Measurements from ENCODE around the gene FAM171A1.

The FAM171A1 gene

DNA sequence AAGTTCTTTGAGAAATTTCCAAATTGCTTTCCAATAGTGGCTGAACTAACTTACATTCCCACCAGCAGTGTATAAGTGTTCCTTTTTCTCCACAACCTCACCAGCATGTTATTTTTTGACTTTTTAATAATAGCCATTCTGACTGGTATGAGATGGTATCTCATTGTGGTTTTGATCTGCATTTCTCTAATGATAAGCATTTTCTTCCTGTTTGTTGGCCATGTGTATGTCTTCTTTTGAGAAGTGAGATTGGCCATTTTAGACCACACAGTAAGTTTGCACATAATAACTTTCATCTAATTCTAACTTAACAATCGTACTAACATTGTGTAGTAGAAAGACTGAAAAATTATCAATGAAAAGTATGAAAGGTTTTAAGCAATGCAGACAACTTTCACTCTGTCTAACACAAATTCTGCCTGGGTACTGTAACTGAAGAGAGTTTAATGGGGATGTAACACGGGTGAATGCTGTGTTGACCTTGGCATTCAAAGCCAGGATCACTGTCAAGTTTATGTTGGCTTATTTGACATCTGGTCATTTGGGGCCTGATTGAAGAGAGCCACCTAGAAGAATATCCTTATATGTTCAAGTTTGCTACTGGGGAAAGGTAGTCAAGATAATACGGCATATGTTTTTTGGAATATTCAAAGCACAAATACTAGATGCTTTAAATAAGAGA is 50.4 kb downstream of the FAM171A1 start:
- Histone ChIP-seq H3K4me3 (ENCODE audit: low read depth, low read length) (no peak overlapping the region), H3K27me3 (ENCODE audit: insufficient read depth, low read length) (no peaks in the 10 kb centered on the region), H3K79me2 (ENCODE audit: control insufficient read depth, insufficient read depth, low read length, unreplicated experiment) (peaks cover 3% of the 10 kb centered on the region), H3K27ac (ENCODE audit: low read depth, low read length) (no peak overlapping the region), H2AFZ (ENCODE audit: low read length, unreplicated experiment) (peak overlapping the region; percentile 35), H3K4me1 (ENCODE audit: control insufficient read depth, insufficient read depth, low read length, unreplicated experiment) (peaks cover 29% of the 10 kb centered on the region), H3K36me3 (ENCODE audit: insufficient read depth, low read length) (no peaks in the 10 kb centered on the region)

DNA sequence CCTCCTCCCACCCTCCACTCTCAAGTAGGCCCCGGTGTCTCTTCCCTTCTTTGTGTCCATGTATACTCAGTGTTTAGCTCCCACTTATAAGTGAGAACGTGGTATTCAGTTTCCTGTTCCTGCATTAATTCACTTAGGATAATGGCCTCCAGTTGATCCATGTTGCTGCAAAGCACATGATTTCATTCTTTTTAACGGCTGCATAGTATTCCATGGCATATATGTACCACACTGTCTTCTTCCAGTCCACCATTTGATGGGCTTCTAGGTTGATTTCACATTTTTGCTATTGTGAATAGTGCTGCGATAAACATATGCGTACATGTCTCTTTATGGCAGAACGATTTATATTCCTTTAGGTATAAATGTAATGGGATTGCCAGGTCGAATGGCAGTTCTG is 51.0 kb downstream of the FAM171A1 start:
- Histone ChIP-seq H3K4me1 (ENCODE audit: control insufficient read depth, insufficient read depth, low read length, unreplicated experiment) (peaks cover 23% of the 10 kb centered on the region), H3K27me3 (ENCODE audit: insufficient read depth, low read length) (no peaks in the 10 kb centered on the region), H2AFZ (ENCODE audit: low read length, unreplicated experiment) (no peak overlapping the region), H3K4me3 (ENCODE audit: low read depth, low read length) (no peak overlapping the region), H3K27ac (ENCODE audit: low read depth, low read length) (no peak overlapping the region), H3K36me3 (ENCODE audit: insufficient read depth, low read length) (no peaks in the 10 kb centered on the region), H3K79me2 (ENCODE audit: control insufficient read depth, insufficient read depth, low read length, unreplicated experiment) (peaks cover 3% of the 10 kb centered on the region)

DNA sequence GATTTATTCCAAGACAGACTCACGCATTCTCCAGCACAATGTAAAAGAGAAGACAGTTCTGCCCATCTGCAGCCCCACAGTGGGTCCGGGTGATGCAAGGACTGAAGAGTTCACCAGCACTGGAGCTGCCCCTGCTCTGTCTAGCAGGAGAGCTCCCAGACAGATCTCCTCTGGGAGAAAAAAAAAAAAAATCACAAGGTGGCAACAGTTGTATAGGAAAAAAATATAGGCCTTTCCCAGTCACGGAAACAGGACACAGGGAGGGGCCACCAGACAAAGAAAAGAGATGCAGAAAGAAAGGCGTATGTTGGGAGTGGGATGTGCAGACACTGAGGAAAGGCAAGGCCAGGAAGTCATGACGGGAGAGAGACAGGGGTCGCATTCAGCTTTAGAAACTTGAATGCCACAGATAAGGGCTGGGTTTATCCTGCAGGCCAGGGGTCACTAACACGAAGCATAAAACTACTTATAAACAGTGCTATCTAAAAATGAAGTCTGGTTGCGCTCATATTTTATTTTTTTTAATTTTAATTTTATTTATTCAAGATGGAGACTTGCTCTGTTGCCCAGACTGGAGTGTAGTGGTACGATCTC is 54.1 kb downstream of the FAM171A1 start:
- Histone ChIP-seq H3K36me3 (ENCODE audit: insufficient read depth, low read length) (no peaks in the 10 kb centered on the region), H3K4me3 (ENCODE audit: low read depth, low read length) (no peak overlapping the region), H2AFZ (ENCODE audit: low read length, unreplicated experiment) (no peak overlapping the region), H3K79me2 (ENCODE audit: control insufficient read depth, insufficient read depth, low read length, unreplicated experiment) (no peaks in the 10 kb centered on the region), H3K27me3 (ENCODE audit: insufficient read depth, low read length) (no peaks in the 10 kb centered on the region), H3K4me1 (ENCODE audit: control insufficient read depth, insufficient read depth, low read length, unreplicated experiment) (peaks cover 15% of the 10 kb centered on the region), H3K27ac (ENCODE audit: low read depth, low read length) (no peak overlapping the region)

DNA sequence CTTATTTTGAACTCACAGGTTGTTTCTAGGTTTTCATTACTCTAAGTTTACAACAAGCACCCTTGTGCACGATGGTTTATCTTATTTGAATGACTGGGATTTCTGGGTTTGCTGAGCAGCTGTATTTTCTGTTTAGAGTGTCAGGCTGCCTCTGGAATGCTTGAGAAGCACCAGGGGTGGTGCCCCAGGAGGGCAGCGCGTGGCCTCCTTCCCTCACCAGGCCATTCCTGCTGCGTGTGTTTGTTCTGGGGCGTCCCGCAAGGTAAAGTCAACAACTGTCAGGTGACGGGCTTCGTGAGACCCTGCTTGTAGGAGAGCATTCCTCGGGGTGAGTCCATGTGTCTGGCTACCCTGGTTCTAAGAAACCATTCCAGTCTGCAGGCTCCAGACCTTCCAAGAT is 54.9 kb downstream of the FAM171A1 start:
- Histone ChIP-seq H3K4me1 (ENCODE audit: control insufficient read depth, insufficient read depth, low read length, unreplicated experiment) (peaks cover 6% of the 10 kb centered on the region), H3K79me2 (ENCODE audit: control insufficient read depth, insufficient read depth, low read length, unreplicated experiment) (no peaks in the 10 kb centered on the region), H3K4me3 (ENCODE audit: low read depth, low read length) (no peak overlapping the region), H2AFZ (ENCODE audit: low read length, unreplicated experiment) (no peak overlapping the region), H3K27me3 (ENCODE audit: insufficient read depth, low read length) (no peaks in the 10 kb centered on the region), H3K27ac (ENCODE audit: low read depth, low read length) (no peak overlapping the region), H3K36me3 (ENCODE audit: insufficient read depth, low read length) (no peaks in the 10 kb centered on the region)

DNA sequence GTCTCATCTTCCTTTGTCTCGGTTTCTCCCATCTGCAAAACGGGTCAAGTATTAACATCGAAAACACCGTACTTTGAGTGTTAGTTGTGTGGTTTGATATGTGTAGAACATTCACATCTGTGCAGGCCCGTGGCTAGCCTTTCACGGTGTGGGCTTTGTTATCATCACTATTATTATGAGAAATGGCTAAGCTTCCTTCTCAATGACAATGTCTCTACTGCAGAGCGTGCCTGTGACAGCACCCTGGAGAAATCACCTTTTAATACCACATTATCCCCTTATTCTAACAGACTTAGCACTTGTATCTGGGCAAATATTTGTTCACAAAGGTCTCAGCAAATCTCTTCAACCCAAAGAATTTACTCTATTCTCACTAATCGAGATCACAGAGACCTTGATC is 55.8 kb downstream of the FAM171A1 start:
- no peaks in the 10 kb centered on the region for H3K27me3 ChIP-seq (ENCODE audit: insufficient read depth, low read length)
- no peak overlapping the region for H3K27ac ChIP-seq (ENCODE audit: low read depth, low read length)
- H3K79me2 ChIP-seq (ENCODE audit: control insufficient read depth, insufficient read depth, low read length, unreplicated experiment) = no peaks in the 10 kb centered on the region

DNA sequence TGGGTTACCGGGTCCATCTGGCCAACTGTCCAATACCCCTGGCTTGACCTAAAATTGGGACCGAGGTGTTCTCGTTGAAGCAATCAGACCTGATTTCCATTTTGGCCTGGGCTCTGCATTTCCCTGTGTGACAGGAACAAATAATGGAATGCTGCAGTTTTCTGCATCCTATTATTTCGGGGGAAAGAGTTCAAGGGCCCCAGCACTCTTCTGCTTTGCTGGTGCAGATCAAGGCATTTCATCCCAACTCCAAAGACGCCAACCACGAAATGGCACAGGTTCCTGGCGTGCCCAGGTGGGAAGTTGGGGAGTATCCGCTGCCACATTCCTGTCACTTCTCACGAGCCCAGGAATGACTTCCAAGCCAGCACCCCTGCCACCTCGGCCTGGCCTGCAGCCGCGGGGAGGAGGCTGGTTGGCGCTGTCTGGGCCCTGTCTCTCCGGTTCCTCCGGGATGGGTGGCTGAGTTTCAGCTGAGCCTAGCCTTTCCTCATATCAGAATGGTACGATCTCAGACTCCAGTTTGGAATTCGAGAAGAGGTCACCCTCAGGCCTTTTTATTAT is 56.5 kb downstream of the FAM171A1 start:
- H3K27ac ChIP-seq (ENCODE audit: low read depth, low read length) = no peak overlapping the region
- no peak overlapping the region for H2AFZ ChIP-seq (ENCODE audit: low read length, unreplicated experiment)

More for the DNA sequence above, 55.8 kb downstream of the FAM171A1 start:
- Histone ChIP-seq H3K36me3 (ENCODE audit: insufficient read depth, low read length) (no peaks in the 10 kb centered on the region), H3K4me1 (ENCODE audit: control insufficient read depth, insufficient read depth, low read length, unreplicated experiment) (no peaks in the 10 kb centered on the region), H3K4me3 (ENCODE audit: low read depth, low read length) (no peak overlapping the region), H2AFZ (ENCODE audit: low read length, unreplicated experiment) (no peak overlapping the region)

DNA sequence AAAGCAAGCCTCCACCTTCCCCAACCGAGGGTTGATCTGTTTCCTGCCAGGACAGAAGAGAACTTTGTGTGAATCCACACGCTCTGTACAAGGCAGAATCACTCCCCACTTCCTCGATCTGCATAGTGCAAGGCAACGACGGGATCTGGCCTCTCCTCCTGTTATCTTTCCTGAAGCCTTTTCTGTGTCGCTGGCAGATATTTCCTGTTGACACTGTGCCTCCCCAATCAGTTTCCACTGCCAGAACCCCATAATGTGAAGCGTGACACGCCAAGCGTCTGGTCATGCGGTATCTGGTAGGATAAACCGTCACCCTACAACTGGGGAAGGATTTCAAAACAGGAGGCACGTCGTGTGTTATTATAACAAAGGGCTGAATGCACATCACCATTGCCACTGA is 57.2 kb downstream of the FAM171A1 start:
- H3K27ac ChIP-seq (ENCODE audit: low read depth, low read length) = no peak overlapping the region

More for the DNA sequence above, 56.5 kb downstream of the FAM171A1 start:
- Histone ChIP-seq H3K4me1 (ENCODE audit: control insufficient read depth, insufficient read depth, low read length, unreplicated experiment) (no peaks in the 10 kb centered on the region), H3K36me3 (ENCODE audit: insufficient read depth, low read length) (no peaks in the 10 kb centered on the region), H3K27me3 (ENCODE audit: insufficient read depth, low read length) (no peaks in the 10 kb centered on the region), H3K4me3 (ENCODE audit: low read depth, low read length) (no peak overlapping the region), H3K79me2 (ENCODE audit: control insufficient read depth, insufficient read depth, low read length, unreplicated experiment) (no peaks in the 10 kb centered on the region)

DNA sequence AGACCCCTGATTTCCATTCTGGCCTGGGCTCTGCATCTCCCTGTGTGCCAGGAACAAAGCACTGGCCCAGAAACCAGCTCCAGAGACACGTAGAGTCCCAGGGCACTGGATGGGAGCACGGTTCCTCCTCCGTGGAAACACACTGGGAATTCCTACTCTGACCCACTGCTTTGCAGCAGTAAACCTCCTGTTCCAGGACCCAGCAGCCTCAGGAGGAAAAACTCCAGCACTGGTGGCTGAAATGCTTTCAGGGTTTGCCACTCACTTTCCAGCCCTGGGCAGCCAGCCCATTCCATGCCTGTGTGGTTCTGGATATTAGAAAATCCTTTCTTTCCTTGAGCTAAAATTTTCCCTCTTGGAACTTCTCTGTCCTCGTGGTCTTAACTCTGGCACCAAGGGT is 58.0 kb downstream of the FAM171A1 start:
- no peaks in the 10 kb centered on the region for H3K79me2 ChIP-seq (ENCODE audit: control insufficient read depth, insufficient read depth, low read length, unreplicated experiment)
- H3K27ac ChIP-seq (ENCODE audit: low read depth, low read length) = no peak overlapping the region

More for the DNA sequence above, 57.2 kb downstream of the FAM171A1 start:
- no peaks in the 10 kb centered on the region for H3K4me1 ChIP-seq (ENCODE audit: control insufficient read depth, insufficient read depth, low read length, unreplicated experiment)
- no peak overlapping the region for H2AFZ ChIP-seq (ENCODE audit: low read length, unreplicated experiment)
- H3K36me3 ChIP-seq (ENCODE audit: insufficient read depth, low read length) = no peaks in the 10 kb centered on the region
- H3K27me3 ChIP-seq (ENCODE audit: insufficient read depth, low read length) = no peaks in the 10 kb centered on the region
- no peaks in the 10 kb centered on the region for H3K79me2 ChIP-seq (ENCODE audit: control insufficient read depth, insufficient read depth, low read length, unreplicated experiment)
- no peak overlapping the region for H3K4me3 ChIP-seq (ENCODE audit: low read depth, low read length)

DNA sequence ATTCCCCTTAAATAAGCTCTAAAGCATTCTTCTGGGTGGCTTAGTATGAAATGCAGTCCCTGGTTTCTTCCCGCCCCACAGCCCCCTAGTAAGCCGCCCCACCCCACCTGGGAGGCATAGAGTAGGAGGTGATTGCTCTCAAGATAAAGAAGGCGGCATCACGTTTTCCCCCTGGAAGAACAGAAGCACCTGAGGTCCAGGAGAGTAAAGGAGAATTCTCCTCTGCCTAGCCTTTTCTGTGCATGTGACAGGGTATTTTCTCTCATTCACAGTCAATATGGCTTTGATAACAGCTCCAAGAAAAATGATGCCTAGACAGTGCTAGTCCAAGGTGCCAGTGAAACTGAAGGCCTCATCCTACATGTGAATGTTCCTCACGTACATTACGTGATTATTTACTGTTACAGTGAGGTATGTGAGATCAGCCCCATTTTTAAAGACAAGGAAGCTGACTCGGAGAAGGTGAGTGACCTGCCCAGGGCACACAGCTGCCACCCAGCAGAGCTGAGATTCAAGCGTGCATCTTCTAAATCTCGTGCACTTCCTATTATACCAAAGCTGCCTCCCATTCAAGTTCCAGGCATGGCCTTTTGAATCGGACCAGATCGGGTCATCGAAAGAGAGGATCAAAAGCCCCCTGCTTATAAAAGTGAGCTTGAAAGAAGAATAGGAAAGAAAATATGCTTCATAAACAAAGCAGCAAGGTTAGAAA is 59.4 kb downstream of the FAM171A1 start:
- no peak overlapping the region for H2AFZ ChIP-seq (ENCODE audit: low read length, unreplicated experiment)
- H3K36me3 ChIP-seq (ENCODE audit: insufficient read depth, low read length) = no peaks in the 10 kb centered on the region
- no peaks in the 10 kb centered on the region for H3K4me1 ChIP-seq (ENCODE audit: control insufficient read depth, insufficient read depth, low read length, unreplicated experiment)
- no peak overlapping the region for H3K27ac ChIP-seq (ENCODE audit: low read depth, low read length)
- H3K79me2 ChIP-seq (ENCODE audit: control insufficient read depth, insufficient read depth, low read length, unreplicated experiment) = peaks cover 2% of the 10 kb centered on the region
- no peak overlapping the region for H3K4me3 ChIP-seq (ENCODE audit: low read depth, low read length)
- no peaks in the 10 kb centered on the region for H3K27me3 ChIP-seq (ENCODE audit: insufficient read depth, low read length)

More for the DNA sequence above, 58.0 kb downstream of the FAM171A1 start:
- H3K27me3 ChIP-seq (ENCODE audit: insufficient read depth, low read length) = no peaks in the 10 kb centered on the region
- no peaks in the 10 kb centered on the region for H3K36me3 ChIP-seq (ENCODE audit: insufficient read depth, low read length)
- H3K4me3 ChIP-seq (ENCODE audit: low read depth, low read length) = no peak overlapping the region
- no peaks in the 10 kb centered on the region for H3K4me1 ChIP-seq (ENCODE audit: control insufficient read depth, insufficient read depth, low read length, unreplicated experiment)
- H2AFZ ChIP-seq (ENCODE audit: low read length, unreplicated experiment) = no peak overlapping the region

DNA sequence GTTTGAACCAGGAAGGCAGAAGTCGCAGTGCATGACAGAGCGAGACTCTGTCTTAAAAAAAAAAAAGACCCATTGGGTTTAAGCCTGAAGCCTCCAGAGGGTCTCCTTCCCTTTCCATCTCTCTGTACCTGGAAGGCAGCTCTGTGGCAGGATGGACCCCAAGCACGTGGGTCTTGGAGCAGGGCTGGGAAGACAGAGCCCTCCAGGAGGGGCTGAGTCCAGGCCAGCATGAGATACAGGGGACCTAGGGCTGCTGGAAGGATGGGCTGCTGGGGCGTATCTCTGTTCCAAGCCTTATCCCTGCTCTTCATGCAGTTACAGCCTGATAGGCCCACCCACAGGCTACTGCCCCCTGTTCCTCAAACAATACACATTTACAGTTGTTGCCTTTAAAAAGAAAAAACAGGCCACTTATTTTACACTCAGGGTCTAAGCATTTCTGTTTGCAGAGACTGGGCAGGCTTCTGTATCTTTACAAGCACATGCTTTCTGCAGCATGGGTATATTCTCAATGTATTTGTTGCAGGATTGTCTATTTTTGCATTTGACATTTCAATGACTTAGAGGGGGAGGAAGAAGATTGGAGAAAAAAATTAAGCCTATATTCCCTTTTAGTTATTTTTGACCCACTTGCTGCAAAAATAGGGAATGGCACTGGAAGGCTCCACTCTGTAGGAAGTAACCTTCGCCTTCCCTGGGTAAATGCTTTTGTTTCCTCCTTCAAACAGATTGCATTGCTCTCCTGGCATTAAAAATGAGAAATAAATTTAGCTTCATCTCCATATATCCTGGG is 60.1 kb downstream of the FAM171A1 start:
- Histone ChIP-seq H3K4me1 (ENCODE audit: control insufficient read depth, insufficient read depth, low read length, unreplicated experiment) (no peaks in the 10 kb centered on the region), H3K36me3 (ENCODE audit: insufficient read depth, low read length) (no peaks in the 10 kb centered on the region), H3K4me3 (ENCODE audit: low read depth, low read length) (no peak overlapping the region), H3K27me3 (ENCODE audit: insufficient read depth, low read length) (no peaks in the 10 kb centered on the region), H3K79me2 (ENCODE audit: control insufficient read depth, insufficient read depth, low read length, unreplicated experiment) (peaks cover 2% of the 10 kb centered on the region), H2AFZ (ENCODE audit: low read length, unreplicated experiment) (no peak overlapping the region), H3K27ac (ENCODE audit: low read depth, low read length) (no peak overlapping the region)
